Tibial nerve (tissue), 4 donors: Measurements from ENCODE around the gene TIMM8B. TPM values are rescaled to one million over a fixed set of nuclear protein-coding genes. Genes with fewer than 3 reads are reported as not detected.

Source experiments
- DNase-seq, 2 donors: peaks; one replicate each; pipeline ENCODE4 v3.0.0-alpha.2; 2019; ENCODE audit warnings: low spot score in 2 of 2
- H3K27ac ChIP-seq, 4 donors: fragments of 200-600 bp; sonication (generic) in 3 of 4; one replicate each; pipeline ENCODE4 v1.5.1; 2017 to 2019; ENCODE audit warnings: mild to moderate bottlenecking in 1 of 4
- H3K27me3 ChIP-seq, 2 donors: fragments of 200-600 bp; sonication (generic) in 1 of 2; one replicate each; pipeline versions ENCODE4 v1.5.1 to v1.6.0; 2017 to 2019
- H3K36me3 ChIP-seq, 3 donors: fragments of 200-600 bp; sonication (generic); one replicate each; pipeline ENCODE4 v1.5.1; 2018 to 2019
- H3K4me1 ChIP-seq, 4 donors: fragments of 200-600 bp; sonication (generic) in 3 of 4; one replicate each; pipeline ENCODE4 v1.5.1; 2017 to 2019
- H3K4me3 ChIP-seq, 4 donors: fragments of 200-600 bp; sonication (generic) in 3 of 4; one replicate each; pipeline ENCODE4 v1.5.1; 2017 to 2019; ENCODE audit warnings: mild to moderate bottlenecking in 1 of 4, moderate library complexity in 1 of 4
- H3K9me3 ChIP-seq, 4 donors: fragments of 200-600 bp; sonication (generic) in 3 of 4; one replicate each; pipeline ENCODE4 v1.5.1; 2017 to 2019
- CTCF ChIP-seq, 5 experiments: fragments of 200-600 bp in 3 of 5; fragments of 450-650 bp in 2 of 5; sonication (generic) in 3 of 5; IDR thresholded peaks; one replicate each; pipeline ENCODE4 v1.5.1; 2016 to 2019; ENCODE audit warnings: antibody characterized with exemption in 5 of 5, mild to moderate bottlenecking in 3 of 5, moderate library complexity in 2 of 5
- EP300 ChIP-seq, 2 donors: sonication (generic); formaldehyde crosslinking; IDR thresholded peaks; one replicate each; pipeline ENCODE4 v1.6.1; 2017; ENCODE audit warnings: antibody characterized with exemption in 2 of 2, mild to moderate bottlenecking in 1 of 2
- POLR2A ChIP-seq, 2 donors: fragments of 450-650 bp; IDR thresholded peaks; one replicate each; pipeline ENCODE4 v1.6.1; 2017; ENCODE audit warnings: antibody characterized with exemption in 2 of 2, mild to moderate bottlenecking in 2 of 2, moderate library complexity in 2 of 2
- WGBS, 2 donors: methylation state at CpG; one replicate each; pipeline ENCODE4 v1.1.5; 2018; 5-methylcytosine and 5-hydroxymethylcytosine counted together
- total RNA-seq, 4 donors: library from RNA; depleted of rRNA; stranded (reverse); fragments of >200 nt; gene quantifications; one replicate each; pipeline ENCODE4 v1.1.0, GENCODE V29; 2016

The TIMM8B gene
- total RNA-seq, 4 donors from 2014 or later: 16.7 to 27.9 (median 26.7) TPM

DNA sequence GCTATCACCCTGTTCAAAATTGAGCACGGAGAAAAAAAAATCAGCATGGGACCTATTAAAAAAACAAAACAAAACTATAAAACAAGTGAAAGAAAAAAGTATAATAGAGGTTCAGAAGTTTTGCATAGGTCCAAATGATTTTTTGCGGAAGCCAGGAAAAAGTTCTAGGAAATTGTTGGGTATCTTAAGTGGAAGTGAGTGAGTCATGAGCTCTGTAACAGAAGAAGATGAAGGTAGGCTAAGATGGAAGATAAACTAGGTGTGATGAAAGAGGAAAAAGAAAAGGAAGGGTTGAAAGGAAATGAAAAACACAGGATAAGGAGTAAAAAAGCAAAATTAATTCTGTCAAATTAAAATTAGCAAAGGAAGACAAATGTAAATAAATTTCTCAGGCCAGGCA lies 27.9 kb upstream of the TIMM8B start:
- Histone ChIP-seq H3K36me3 (no peaks in the 10 kb centered on the region), H3K27me3 (no peaks in the 10 kb centered on the region), H3K9me3 (no peaks in the 10 kb centered on the region), H3K27ac (no peak overlapping the region), H3K4me1 (peaks cover 0 to 5% (median 0%) of the 10 kb centered on the region in 4 donors), H3K4me3 (no peak overlapping the region)
- 82 to 84% methylated on average over 2 of the region's 2 CpGs for whole genome bisulfite sequencing, 2 donors
- no peak for DNase-seq
- TF ChIP-seq EP300 (IDR thresholded peaks at IDR 0.05) (no peak), POLR2A (IDR thresholded peaks at IDR 0.05) (no peak), CTCF (IDR thresholded peaks at IDR 0.05) (no peak)

- DNase-seq: no peak
- Histone ChIP-seq H3K36me3 (no peaks in the 10 kb centered on the region), H3K27me3 (no peaks in the 10 kb centered on the region), H3K27ac (no peak overlapping the region), H3K9me3 (no peaks in the 10 kb centered on the region), H3K4me1 (peaks cover 0 to 5% (median 0%) of the 10 kb centered on the region in 4 donors), H3K4me3 (no peak overlapping the region)
- no peak for TF ChIP-seq EP300 (IDR thresholded peaks at IDR 0.05)
- TF ChIP-seq POLR2A (IDR thresholded peaks at IDR 0.05): no peak
- TF ChIP-seq CTCF (IDR thresholded peaks at IDR 0.05): peak; percentile 52 to 76 (median 63)
- 61 to 62% methylated on average over 6 of the region's 6 CpGs for WGBS, 2 donors
Observed at GRCh38 chr11:112113539-112114457, 27.2 kb upstream of the TIMM8B start.

DNA sequence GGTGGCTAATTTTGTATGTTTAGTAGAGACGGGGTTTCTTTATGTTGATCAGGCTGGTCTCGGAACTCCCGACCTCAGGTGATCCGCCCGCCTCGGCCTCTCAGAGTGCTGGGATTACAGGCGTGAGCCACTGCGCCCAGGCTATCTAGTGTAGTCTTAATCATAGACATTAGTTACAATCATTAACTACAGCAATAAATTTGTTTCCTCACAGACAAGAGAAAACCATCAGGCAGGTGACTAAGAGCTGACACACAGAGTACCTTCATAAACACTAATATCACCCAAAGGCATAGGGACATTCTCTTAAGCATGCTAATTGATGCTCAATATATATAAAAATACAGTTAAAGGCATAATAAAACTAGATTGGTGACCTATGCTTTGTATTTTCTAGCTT lies 19.5 kb upstream of the TIMM8B start:
- Histone ChIP-seq H3K9me3 (no peaks in the 10 kb centered on the region), H3K27me3 (no peaks in the 10 kb centered on the region), H3K27ac (no peak overlapping the region), H3K4me1 (no peaks in the 10 kb centered on the region), H3K36me3 (peaks cover 0 to 9% (median 0%) of the 10 kb centered on the region in 3 donors), H3K4me3 (no peak overlapping the region)
- WGBS, 2 donors: 94 to 95% methylated on average over 8 of the region's 8 CpGs
- no peak for DNase-seq
- TF ChIP-seq POLR2A (IDR thresholded peaks at IDR 0.05) (no peak), EP300 (IDR thresholded peaks at IDR 0.05) (no peak), CTCF (IDR thresholded peaks at IDR 0.05) (no peak)

DNA sequence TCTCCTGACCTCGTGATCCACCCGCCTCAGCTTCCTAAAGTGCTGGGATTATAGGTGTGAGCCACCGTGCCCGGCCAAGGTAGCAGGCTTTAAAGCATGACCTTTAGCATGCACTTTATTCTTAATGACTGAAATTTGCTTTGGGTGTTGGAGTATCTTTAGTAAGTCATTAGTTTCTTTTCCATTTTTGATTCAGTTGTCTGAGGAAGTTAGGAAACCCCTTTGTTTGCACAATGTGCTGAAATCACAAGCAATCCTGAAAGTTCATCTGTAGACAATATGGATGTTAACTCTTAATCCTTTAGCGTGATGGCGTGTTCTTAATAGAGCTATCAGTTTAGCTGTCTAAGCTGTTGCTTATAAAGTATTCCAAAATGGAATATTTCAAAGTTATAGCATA lies 16.9 kb upstream of the TIMM8B start:
- TF ChIP-seq POLR2A (IDR thresholded peaks at IDR 0.05) (no peak), CTCF (IDR thresholded peaks at IDR 0.05) (no peak), EP300 (IDR thresholded peaks at IDR 0.05) (no peak)
- WGBS, 2 donors: 91 to 93% methylated on average over 6 of the region's 6 CpGs
- DNase-seq: no peak
- Histone ChIP-seq H3K4me3 (no peak overlapping the region), H3K27ac (no peak overlapping the region), H3K4me1 (no peaks in the 10 kb centered on the region), H3K9me3 (no peaks in the 10 kb centered on the region), H3K27me3 (no peaks in the 10 kb centered on the region), H3K36me3 (peaks cover 0 to 7% (median 0%) of the 10 kb centered on the region in 3 donors)

DNA sequence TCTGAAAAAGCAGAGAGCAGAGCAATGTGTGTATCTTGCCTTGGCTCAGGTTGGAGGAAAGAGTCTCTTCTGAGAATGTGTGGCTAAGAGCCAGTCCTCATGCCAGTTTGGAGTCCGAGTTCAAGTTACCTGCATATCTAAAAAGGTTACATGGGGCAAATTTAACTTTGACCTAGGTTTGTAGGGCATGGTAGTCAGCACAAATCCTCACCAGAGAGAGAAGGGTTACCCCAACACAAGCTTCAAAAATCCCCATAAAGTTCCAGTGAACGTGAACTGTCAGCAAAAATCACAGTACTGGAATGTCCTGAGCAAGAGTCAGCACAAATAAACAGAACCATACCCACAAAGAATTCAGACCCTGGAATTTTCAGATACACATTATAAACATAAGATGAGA lies 13.9 kb upstream of the TIMM8B start:
- peaks cover 0 to 27% (median 0%) of the 10 kb centered on the region in 3 donors for H3K36me3 ChIP-seq
- H3K27me3 ChIP-seq: no peaks in the 10 kb centered on the region
- TF ChIP-seq POLR2A (IDR thresholded peaks at IDR 0.05): no peak
- TF ChIP-seq EP300 (IDR thresholded peaks at IDR 0.05): no peak
- TF ChIP-seq CTCF (IDR thresholded peaks at IDR 0.05): no peak
- no peak overlapping the region for H3K4me3 ChIP-seq
- DNase-seq: no peak
- H3K9me3 ChIP-seq: no peaks in the 10 kb centered on the region
- H3K27ac ChIP-seq: no peak overlapping the region
- no peaks in the 10 kb centered on the region for H3K4me1 ChIP-seq
- 47 to 57% methylated on average over 2 of the region's 2 CpGs for WGBS, 2 donors
